ENCODE data around the gene OR4L1.
"Not testable (repeated sequence)": the region's sequence is repeated elsewhere in the genome, so short reads cannot be mapped to it uniquely, and the experiment has no call there.

The OR4L1 gene
- 0 to 0.77 (median 0) reads per million in 17 experiments for total RNA-seq

- DNase-seq: no peak
Observed at GRCh38 chr14:20059745-20060144, at the start of gene OR4L1. Gene OR4L1, plus strand, starts transcription at chr14:20060045. Its CDS starts 0 bp downstream, at chr14:20060045.

- DNase-seq: no peak
Observed at GRCh38 chr14:20019257-20019865, 40.5 kb upstream of the OR4L1 start, which contains the start of gene OR4K14. Gene OR4K14, minus strand, starts transcription at chr14:20019307. Its CDS starts 4,114 bp downstream, at chr14:20015193.

- DNase-seq: no peak
Observed at GRCh38 chr14:20031058-20031457, 28.8 kb upstream of the OR4L1 start.

DNA sequence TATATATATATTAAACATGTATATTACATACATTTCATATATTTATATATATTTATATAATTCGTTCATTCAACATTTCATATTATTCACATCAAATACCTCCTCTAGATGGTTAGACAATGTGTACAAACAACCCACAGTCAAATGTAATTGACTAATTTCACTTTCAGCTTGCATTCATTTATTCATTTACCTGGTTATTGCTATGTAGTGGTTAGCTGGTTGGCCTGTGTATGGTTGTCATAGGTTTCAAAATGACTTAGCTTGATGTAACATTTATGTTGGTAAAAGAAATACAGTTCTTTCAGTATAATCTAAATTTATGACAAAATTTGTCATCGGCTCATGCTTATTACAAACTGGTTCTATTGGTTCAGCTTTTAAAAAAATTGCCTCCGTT lies 24.4 kb upstream of the OR4L1 start:
- no peak for DNase-seq

DNA sequence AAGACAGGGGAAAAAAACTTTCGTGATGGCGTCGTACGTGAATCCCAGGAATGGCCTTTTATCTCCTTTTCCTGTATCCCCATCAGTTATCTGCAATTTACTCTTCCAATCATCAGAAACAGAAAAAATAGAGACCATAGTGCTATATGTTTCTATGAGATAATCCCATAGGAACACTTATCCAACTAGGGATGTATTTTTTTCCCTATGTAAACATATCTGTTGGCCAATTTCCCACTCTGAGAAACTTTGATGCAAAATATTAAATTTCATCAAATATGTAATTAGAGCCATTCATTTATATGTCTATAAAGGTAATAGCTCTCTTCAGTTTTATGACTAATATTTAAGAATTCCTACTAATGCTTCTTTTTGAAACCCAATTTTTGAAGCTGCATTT lies 23.9 kb upstream of the OR4L1 start, which contains the start of gene OR4K13:
TSS of gene OR4K13 (minus strand) at position 101 of the 400 bp plus-strand sequence. CDS start 1,280 bp downstream, outside the sequence.
- DNase-seq: no peak

GRCh38 chr14:20044243-20044642 lies 15.6 kb upstream of the OR4L1 start:
- DNase-seq: no peak

DNA sequence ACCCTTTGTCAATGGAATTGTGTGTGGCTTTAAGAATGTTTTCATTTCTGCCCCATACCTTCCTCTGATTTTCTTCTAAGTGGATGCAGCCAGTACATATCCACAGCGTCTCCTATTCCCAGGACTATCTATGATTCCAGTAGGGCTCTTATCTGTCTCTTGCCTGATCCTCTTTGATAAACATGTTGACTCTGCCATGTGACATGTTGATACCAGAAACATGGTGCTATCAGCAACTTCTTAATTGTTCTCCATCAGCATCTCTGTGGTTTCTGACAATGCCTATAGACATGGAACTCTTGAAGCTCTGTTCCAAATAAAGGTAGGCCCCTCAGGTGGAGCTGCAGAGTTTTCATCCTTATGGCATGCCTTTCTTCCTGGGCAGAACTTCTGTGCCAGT lies 11.6 kb upstream of the OR4L1 start:
- DNase-seq: no peak

DNA sequence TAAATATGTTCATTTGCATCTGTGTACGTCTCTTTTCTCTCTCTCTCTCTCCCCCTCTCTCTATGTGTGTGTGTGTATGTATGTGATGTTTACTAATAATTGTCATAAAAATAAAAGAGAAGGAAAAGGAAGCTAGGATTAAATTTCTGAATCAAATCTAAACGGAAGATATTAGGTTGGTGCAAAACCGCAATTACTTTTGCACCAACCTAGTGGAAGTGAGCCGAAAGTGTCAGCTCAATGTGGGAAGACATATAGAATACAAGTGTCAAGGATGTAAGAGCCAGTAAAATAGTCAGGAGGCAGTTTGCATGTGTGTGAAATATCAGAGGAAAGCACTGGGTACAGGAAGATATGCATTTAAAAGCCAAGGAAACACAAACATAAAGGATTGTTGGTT lies 32.2 kb downstream of the OR4L1 start:
- no peak for DNase-seq

DNA sequence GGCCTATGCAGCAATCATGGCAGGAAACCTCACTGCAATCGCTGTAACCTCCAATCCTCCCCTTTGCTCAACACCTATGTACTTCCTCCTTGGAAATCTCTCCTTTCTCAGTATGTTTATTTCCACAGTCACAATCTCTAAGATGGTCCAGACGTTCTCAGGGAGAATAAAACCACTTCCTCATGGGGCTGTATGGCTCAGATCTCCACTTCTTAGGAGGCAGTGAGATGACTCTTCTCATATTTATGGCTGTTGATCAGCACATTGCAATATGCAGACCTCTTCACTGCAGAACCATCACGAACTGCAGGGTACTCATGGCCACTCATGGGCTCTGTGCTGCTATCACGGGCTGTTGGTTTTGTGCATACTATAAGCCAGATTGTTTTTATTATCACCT lies 33.6 kb downstream of the OR4L1 start:
- no peak for DNase-seq

DNA sequence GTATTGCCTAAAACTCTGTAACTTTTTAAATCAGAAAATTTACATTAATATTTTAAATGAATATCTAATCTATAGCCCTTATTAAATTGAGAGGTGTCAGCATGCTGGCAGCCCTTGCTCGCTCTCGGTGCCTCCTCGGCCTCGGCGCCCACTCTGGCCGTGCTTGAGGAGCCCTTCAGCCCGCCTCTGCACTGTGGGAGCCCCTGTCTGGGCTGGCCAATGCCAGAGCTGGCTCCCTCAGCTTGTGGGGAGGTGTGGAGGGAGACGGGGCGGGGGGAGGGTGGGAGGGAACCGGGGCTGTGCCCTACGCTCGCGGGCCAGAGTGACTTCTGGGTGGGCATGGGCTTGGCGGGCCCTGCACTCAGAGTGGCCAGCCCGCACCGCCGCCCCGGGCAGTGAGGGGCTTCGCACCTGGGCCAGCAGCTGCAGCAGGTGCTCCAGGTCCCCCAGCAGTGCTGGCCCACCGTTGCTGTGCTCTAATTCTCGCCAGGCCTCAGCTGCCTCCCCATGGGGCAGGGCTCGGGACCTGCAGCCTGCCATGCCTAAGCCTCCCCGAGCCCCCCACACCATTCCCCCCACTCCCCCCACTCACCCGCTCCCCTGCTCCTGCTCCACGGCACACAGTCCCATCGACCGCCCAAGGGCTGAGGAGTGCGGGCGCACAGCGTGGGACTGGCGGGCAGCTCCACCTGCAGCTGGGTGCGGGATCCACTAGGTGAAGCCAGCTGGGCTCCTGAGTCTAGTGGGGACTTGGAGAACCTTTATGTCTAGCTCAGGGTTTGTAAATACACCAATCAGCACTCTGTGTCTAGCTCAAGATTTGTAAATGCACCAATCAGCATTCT lies 39.3 kb downstream of the OR4L1 start:
- not testable (repeated sequence) for DNase-seq

DNA sequence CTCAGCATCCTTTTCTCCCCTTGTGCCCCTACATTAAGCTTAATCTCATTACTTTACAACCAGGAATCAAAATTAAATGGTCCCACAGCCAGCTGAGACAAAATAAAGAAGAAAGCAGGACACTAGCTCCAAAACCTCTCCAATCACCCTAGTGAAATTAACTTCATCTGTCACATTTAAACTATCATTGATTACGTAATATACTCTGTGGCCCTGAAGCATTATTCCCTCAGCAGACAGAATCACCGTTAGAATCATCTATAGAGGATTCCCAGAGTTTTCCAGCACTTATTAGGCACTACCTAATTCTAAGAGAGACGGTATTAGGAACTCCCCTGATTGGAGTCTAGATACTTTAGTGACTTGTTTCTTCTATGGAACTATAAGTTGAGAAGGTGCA lies 50.6 kb downstream of the OR4L1 start, which contains the start of gene OR4K17:
TSS of gene OR4K17 (plus strand) at position 302 of the 400 bp plus-strand sequence. CDS start 6,761 bp downstream, outside the sequence.
- no peak for DNase-seq

Measured in suppressor macrophage (primary cell).